H1 (cell line): Measurements from ENCODE around the gene DNAJC17.

Experiments used
- GABPA ChIP-seq: IDR thresholded peaks from 2 replicates; pipeline ENCODE4 v1.6.1; 2011; ENCODE audit warnings: mild to moderate bottlenecking, low read length, moderate library complexity, borderline replicate concordance; ENCODE audit not compliant: insufficient read depth
- JUN ChIP-seq: IDR thresholded peaks from 2 replicates; pipeline ENCODE4 v1.6.1; 2011; ENCODE audit warnings: low read depth, mild to moderate bottlenecking, improper control_type of control experiment, low read length
- POLR2AphosphoS5 ChIP-seq: IDR thresholded peaks from 2 replicates; pipeline ENCODE4 v1.6.1; 2011; ENCODE audit warnings: low read depth, low read length
- TAF1 ChIP-seq: IDR thresholded peaks from 2 replicates; pipeline ENCODE4 v1.6.1; 2011; ENCODE audit warnings: mild to moderate bottlenecking, low read depth, low read length
- TBP ChIP-seq: IDR thresholded peaks from 2 replicates; pipeline ENCODE4 v1.6.1; 2011; ENCODE audit warnings: low read depth, low read length, improper control_type of control experiment
- TF ChIP-seq, protein P1 (sequence below), 3 experiments: IDR thresholded peaks; 1 replicate in 2 of 3; 2 replicates in 1 of 3; pipeline versions ENCODE4 v1.5.1 to v1.6.1; 2011; ENCODE audit warnings: low read length in 3 of 3, mild to moderate bottlenecking in 3 of 3, inconsistent platforms in 2 of 3, low read depth in 1 of 3, moderate library complexity in 1 of 3; ENCODE audit not compliant: insufficient read depth in 1 of 3; ENCODE audit errors: control extremely low read depth in 1 of 3
- TF ChIP-seq, protein P2 (sequence below): IDR thresholded peaks from 2 replicates; pipeline ENCODE4 v1.6.1; 2011; ENCODE audit warnings: low read depth, mild to moderate bottlenecking, low read length; ENCODE audit not compliant: insufficient read depth

DNA sequence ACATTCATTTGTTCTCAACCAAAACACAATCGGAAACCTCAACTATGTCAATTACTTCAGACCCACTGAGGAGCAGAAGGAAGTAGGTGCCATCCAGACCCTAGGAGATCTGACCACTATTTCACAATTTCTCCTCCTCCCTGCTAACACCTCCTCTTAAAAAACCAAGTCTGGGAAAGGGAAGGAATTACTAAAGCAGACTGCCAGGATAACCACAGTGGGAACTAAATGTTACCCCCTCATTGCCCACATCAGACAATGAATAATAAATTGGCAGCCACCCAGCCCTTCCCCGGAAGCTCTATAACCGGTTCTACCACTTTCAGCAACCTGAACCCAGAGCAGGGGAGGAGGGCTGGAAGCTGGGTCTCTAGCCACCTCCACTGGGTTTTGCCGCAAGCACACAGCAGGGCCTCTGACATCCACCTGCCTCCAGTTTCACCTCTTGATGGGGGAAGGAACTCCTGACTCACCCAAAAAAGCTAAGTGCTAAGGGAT, 19.9 kb downstream of the DNAJC17 start:
- TF ChIP-seq, protein P1, sequence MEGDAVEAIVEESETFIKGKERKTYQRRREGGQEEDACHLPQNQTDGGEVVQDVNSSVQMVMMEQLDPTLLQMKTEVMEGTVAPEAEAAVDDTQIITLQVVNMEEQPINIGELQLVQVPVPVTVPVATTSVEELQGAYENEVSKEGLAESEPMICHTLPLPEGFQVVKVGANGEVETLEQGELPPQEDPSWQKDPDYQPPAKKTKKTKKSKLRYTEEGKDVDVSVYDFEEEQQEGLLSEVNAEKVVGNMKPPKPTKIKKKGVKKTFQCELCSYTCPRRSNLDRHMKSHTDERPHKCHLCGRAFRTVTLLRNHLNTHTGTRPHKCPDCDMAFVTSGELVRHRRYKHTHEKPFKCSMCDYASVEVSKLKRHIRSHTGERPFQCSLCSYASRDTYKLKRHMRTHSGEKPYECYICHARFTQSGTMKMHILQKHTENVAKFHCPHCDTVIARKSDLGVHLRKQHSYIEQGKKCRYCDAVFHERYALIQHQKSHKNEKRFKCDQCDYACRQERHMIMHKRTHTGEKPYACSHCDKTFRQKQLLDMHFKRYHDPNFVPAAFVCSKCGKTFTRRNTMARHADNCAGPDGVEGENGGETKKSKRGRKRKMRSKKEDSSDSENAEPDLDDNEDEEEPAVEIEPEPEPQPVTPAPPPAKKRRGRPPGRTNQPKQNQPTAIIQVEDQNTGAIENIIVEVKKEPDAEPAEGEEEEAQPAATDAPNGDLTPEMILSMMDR (IDR thresholded peaks at IDR 0.05; ENCODE audit: control extremely low read depth in 1 of 3, insufficient read depth in 1 of 3, low read depth in 1 of 3, low read length in 3 of 3): no peak
- TF ChIP-seq POLR2AphosphoS5 (peak; percentile 81), GABPA (no peak), JUN (no peak), TAF1 (peak; percentile 29; the same call in 1 of the 2 replicates), TBP (peak; percentile 32)
- TF ChIP-seq, protein P2, sequence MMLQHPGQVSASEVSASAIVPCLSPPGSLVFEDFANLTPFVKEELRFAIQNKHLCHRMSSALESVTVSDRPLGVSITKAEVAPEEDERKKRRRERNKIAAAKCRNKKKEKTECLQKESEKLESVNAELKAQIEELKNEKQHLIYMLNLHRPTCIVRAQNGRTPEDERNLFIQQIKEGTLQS: no peak
